ENCODE results near the gene SSBP2.

The SSBP2 gene

GRCh38 chr5:81790336-81790735 is 39.4 kb upstream of the SSBP2 start:
- H3K27me3 ChIP-seq (ENCODE audit: insufficient read depth, poor library complexity, severe bottlenecking) = no peaks in the 10 kb centered on the region
- TF ChIP-seq CTCF (IDR thresholded peaks at IDR 0.05; ENCODE audit: insufficient read depth, low read length) = no peak
- TF ChIP-seq SPI1 (IDR thresholded peaks at IDR 0.05; ENCODE audit: borderline replicate concordance, low read depth) = no peak
- no peak for TF ChIP-seq REST (IDR thresholded peaks at IDR 0.05; ENCODE audit: insufficient replicate concordance, low read depth)
- no peak for TF ChIP-seq GABPA (IDR thresholded peaks at IDR 0.05; ENCODE audit: low read depth)
- TF ChIP-seq POLR2AphosphoS5 (IDR thresholded peaks at IDR 0.05; ENCODE audit: low read depth) = no peak

GRCh38 chr5:81789033-81789432 is 38.1 kb upstream of the SSBP2 start:
- H3K27ac ChIP-seq (replicated peaks) = no peak overlapping the region
- DNase-seq (ENCODE audit: low read depth in 1 of 2, low spot score in 1 of 2) = no peak

More at GRCh38 chr5:81790336-81790735, 39.4 kb upstream of the SSBP2 start:
- no peak overlapping the region for H3K27ac ChIP-seq (replicated peaks)
- H3K4me3 ChIP-seq (replicated peaks; ENCODE audit: insufficient read depth, low read length) = no peak overlapping the region
- DNase-seq (ENCODE audit: low read depth in 1 of 2, low spot score in 1 of 2) = no peak

GRCh38 chr5:81788329-81788728 is 37.4 kb upstream of the SSBP2 start:
- TF ChIP-seq REST (IDR thresholded peaks at IDR 0.05; ENCODE audit: insufficient replicate concordance, low read depth) (no peak), GABPA (IDR thresholded peaks at IDR 0.05; ENCODE audit: low read depth) (no peak), POLR2AphosphoS5 (IDR thresholded peaks at IDR 0.05; ENCODE audit: low read depth) (no peak), CTCF (IDR thresholded peaks at IDR 0.05; ENCODE audit: insufficient read depth, low read length) (no peak), SPI1 (IDR thresholded peaks at IDR 0.05; ENCODE audit: borderline replicate concordance, low read depth) (no peak)
- no peak for DNase-seq (ENCODE audit: low read depth in 1 of 2, low spot score in 1 of 2)
- Histone ChIP-seq H3K27ac (replicated peaks) (no peak overlapping the region), H3K4me3 (replicated peaks; ENCODE audit: insufficient read depth, low read length) (no peak overlapping the region), H3K27me3 (ENCODE audit: insufficient read depth, poor library complexity, severe bottlenecking) (no peaks in the 10 kb centered on the region)

More at GRCh38 chr5:81789033-81789432, 38.1 kb upstream of the SSBP2 start:
- Histone ChIP-seq H3K4me3 (replicated peaks; ENCODE audit: insufficient read depth, low read length) (no peak overlapping the region), H3K27me3 (ENCODE audit: insufficient read depth, poor library complexity, severe bottlenecking) (no peaks in the 10 kb centered on the region)
- TF ChIP-seq REST (IDR thresholded peaks at IDR 0.05; ENCODE audit: insufficient replicate concordance, low read depth) (no peak), GABPA (IDR thresholded peaks at IDR 0.05; ENCODE audit: low read depth) (no peak), CTCF (IDR thresholded peaks at IDR 0.05; ENCODE audit: insufficient read depth, low read length) (no peak), POLR2AphosphoS5 (IDR thresholded peaks at IDR 0.05; ENCODE audit: low read depth) (no peak)

All from HL-60 (cell line).